GM21447 (cell line): Measurements from ENCODE around the gene TRIM23.
A peak's percentile ranks its signal among the peaks of the same experiment; 100 is the strongest.
"Not testable (repeated sequence)": the region's sequence is repeated elsewhere in the genome, so short reads cannot be mapped to it uniquely, and the experiment has no call there.

Experiments
- ATAC-seq: cut with Tn5 transposase; IDR thresholded peaks from one replicate; pipeline ENCODE4 v1.9.1; 2021; ENCODE audit not compliant: unreplicated experiment

Gene TRIM23

GRCh38 chr5:65624025-65624570 is at the start of gene TRIM23:
TSS of gene TRIM23 (minus strand) at chr5:65624333. CDS start at chr5:65624274, 59 bp downstream.
- peak; percentile 96 for ATAC-seq

- ATAC-seq = no peak
These were observed 48.7 kb upstream of the TRIM23 start for GRCh38 chr5:65672796-65673195.

- no peak for ATAC-seq
These were observed 44.6 kb upstream of the TRIM23 start for GRCh38 chr5:65668696-65669095.

GRCh38 chr5:65663804-65664521 is 39.8 kb upstream of the TRIM23 start:
- ATAC-seq = no peak

GRCh38 chr5:65654713-65655112 is 30.6 kb upstream of the TRIM23 start:
- no peak for ATAC-seq

GRCh38 chr5:65651144-65651543 is 27.0 kb upstream of the TRIM23 start:
- no peak for ATAC-seq

GRCh38 chr5:65647941-65648340 is 23.8 kb upstream of the TRIM23 start:
- ATAC-seq = no peak

- no peak for ATAC-seq
These were observed 22.8 kb upstream of the TRIM23 start for GRCh38 chr5:65646938-65647337.

GRCh38 chr5:65640240-65640639 is 16.1 kb upstream of the TRIM23 start:
- no peak for ATAC-seq

- no peak for ATAC-seq
These were observed 6.8 kb upstream of the TRIM23 start for GRCh38 chr5:65630981-65631380.

- ATAC-seq = no peak
These were observed 1.6 kb upstream of the TRIM23 start for GRCh38 chr5:65625743-65626142.

- ATAC-seq = peak; percentile 79
These were observed 730 bp upstream of the TRIM23 start, which contains the start of the genes SHLD3 and TRAPPC13 for GRCh38 chr5:65624571-65625555. TSS of gene SHLD3 (plus strand) at chr5:65625027. CDS start at chr5:65629588, 4,561 bp downstream. TSS of gene TRAPPC13 (plus strand) at chr5:65625027. CDS start at chr5:65625061, 34 bp downstream.

GRCh38 chr5:65623482-65623881 is 651 bp downstream of the TRIM23 start:
- ATAC-seq = no peak

- not testable (repeated sequence) for ATAC-seq
These were observed 2.2 kb downstream of the TRIM23 start for GRCh38 chr5:65621961-65622360.

- no peak for ATAC-seq
These were observed 4.1 kb downstream of the TRIM23 start for GRCh38 chr5:65620021-65620420.

- no peak for ATAC-seq
These were observed 11.7 kb downstream of the TRIM23 start for GRCh38 chr5:65612298-65612907.

GRCh38 chr5:65611524-65611923 is 12.6 kb downstream of the TRIM23 start:
- no peak for ATAC-seq

GRCh38 chr5:65601761-65602160 is 22.4 kb downstream of the TRIM23 start:
- not testable (repeated sequence) for ATAC-seq

GRCh38 chr5:65588694-65589093 is 35.4 kb downstream of the TRIM23 start:
- no peak for ATAC-seq

GRCh38 chr5:65577141-65577540 is 47.0 kb downstream of the TRIM23 start:
- no peak for ATAC-seq
